Naive B cell (primary cell): ENCODE measurements around the gene DPH1. TPM values are rescaled to one million over a fixed set of nuclear protein-coding genes. Genes with fewer than 3 reads are reported as not detected.

Experiments
- ATAC-seq, 2 donors: fragments of 150-1000 bp; cut with Tn5 transposase; 2 replicates each; pipeline ENCODE4 v1.10.0; 2021; ENCODE audit warnings: low read depth in 2 of 2, mild to moderate bottlenecking in 2 of 2, moderate library complexity in 2 of 2
- DNase-seq: peaks from one replicate; pipeline ENCODE4 v3.0.0; 2022
- H3K27ac Mint-ChIP-seq, 6 donors: one replicate each; pipeline ENCODE4 v1.8.0; 2020 to 2022; ENCODE audit warnings: mild to moderate bottlenecking in 6 of 6, mixed read lengths in 6 of 6, moderate library complexity in 5 of 6, inconsistent platforms in 2 of 6
- H3K27me3 Mint-ChIP-seq, 3 donors: one replicate each; pipeline ENCODE4 v1.8.0; 2021 to 2022; ENCODE audit warnings: mixed read lengths in 3 of 3, mild to moderate bottlenecking in 1 of 3
- H3K36me3 Mint-ChIP-seq, 2 donors: one replicate each; pipeline ENCODE4 v1.8.0; 2020 to 2022; ENCODE audit warnings: mixed read lengths in 2 of 2, inconsistent platforms in 1 of 2, mild to moderate bottlenecking in 1 of 2
- H3K4me1 Mint-ChIP-seq, 3 donors: one replicate each; pipeline ENCODE4 v1.8.0; 2020 to 2022; ENCODE audit warnings: mixed read lengths in 3 of 3, inconsistent platforms in 1 of 3, mild to moderate bottlenecking in 1 of 3, moderate library complexity in 1 of 3
- H3K4me3 Mint-ChIP-seq, 8 donors: one replicate each; pipeline ENCODE4 v1.8.0; 2020 to 2022; ENCODE audit warnings: mild to moderate bottlenecking in 8 of 8, mixed read lengths in 8 of 8, moderate library complexity in 8 of 8, inconsistent platforms in 2 of 8
- H3K9me3 Mint-ChIP-seq, 7 donors: one replicate each; pipeline ENCODE4 v1.8.0; 2020 to 2022; ENCODE audit warnings: mixed read lengths in 7 of 7, mild to moderate bottlenecking in 5 of 7, inconsistent platforms in 2 of 7, moderate library complexity in 1 of 7
- polyA plus RNA-seq, 6 donors: library from polyadenylated mRNA; unstranded; fragments of 300-500 nt; fragmentation: Illumina TruSeq; gene quantifications; one replicate each; pipeline ENCODE4 v1.2.3, GENCODE V29; 2021; ENCODE audit warnings: low read depth in 6 of 6

Gene DPH1
- polyA plus RNA-seq, 6 donors from 2014 or later: 22.7 to 37.7 (median 29.7) TPM

- Mint-ChIP-seq H3K27ac (peak overlapping the region in 1 of 6 donors; percentile 82), H3K4me3 (peak overlapping the region in 1 of 8 donors; percentile 44), H3K9me3 (no peaks in the 10 kb centered on the region), H3K27me3 (no peaks in the 10 kb centered on the region), H3K36me3 (peaks cover 29 to 46% of the 10 kb centered on the region in 2 donors), H3K4me1 (peaks cover 7 to 15% (median 14%) of the 10 kb centered on the region in 3 donors)
- DNase-seq: no peak
- no peak for ATAC-seq
Observed at GRCh38 chr17:2077040-2077439, 47.1 kb downstream of the DPH1 start.

- H3K9me3 Mint-ChIP-seq: no peaks in the 10 kb centered on the region
- H3K27ac Mint-ChIP-seq: peak overlapping the region in 1 of 6 donors; percentile 82
- no peak overlapping the region for H3K4me3 Mint-ChIP-seq
- no peaks in the 10 kb centered on the region for H3K27me3 Mint-ChIP-seq
- H3K4me1 Mint-ChIP-seq: peaks cover 22 to 30% (median 30%) of the 10 kb centered on the region in 3 donors
- ATAC-seq (no peak), DNase-seq (no peak)
- H3K36me3 Mint-ChIP-seq: peaks cover 21 to 51% of the 10 kb centered on the region in 2 donors
Observed at GRCh38 chr17:2081564-2081963, 51.6 kb downstream of the DPH1 start.

- no peaks in the 10 kb centered on the region for H3K27me3 Mint-ChIP-seq
- ATAC-seq: no peak
- no peak for DNase-seq
- H3K9me3 Mint-ChIP-seq: no peaks in the 10 kb centered on the region
- H3K27ac Mint-ChIP-seq: peak overlapping the region in 1 of 6 donors; percentile 82
- peaks cover 18 to 44% of the 10 kb centered on the region in 2 donors for H3K36me3 Mint-ChIP-seq
- H3K4me1 Mint-ChIP-seq: peaks cover 28 to 36% (median 34%) of the 10 kb centered on the region in 3 donors
- H3K4me3 Mint-ChIP-seq: no peak overlapping the region
Observed at GRCh38 chr17:2082003-2082781, 52.2 kb downstream of the DPH1 start.

- Mint-ChIP-seq H3K4me3 (peak overlapping the region in 1 of 8 donors; percentile 44), H3K4me1 (peaks cover 41 to 51% (median 47%) of the 10 kb centered on the region in 3 donors)
- no peak for ATAC-seq
Observed at GRCh38 chr17:2083613-2084035, 53.7 kb downstream of the DPH1 start.

GRCh38 chr17:2084036-2084765 is 54.2 kb downstream of the DPH1 start:
- DNase-seq: no peak
- H3K27ac Mint-ChIP-seq: peak overlapping the region in 3 of 6 donors; percentile 16 to 62 (median 55)
- H3K4me1 Mint-ChIP-seq: peaks cover 46 to 56% (median 52%) of the 10 kb centered on the region in 3 donors
- no peaks in the 10 kb centered on the region for H3K9me3 Mint-ChIP-seq
- H3K36me3 Mint-ChIP-seq: peaks cover 5 to 28% of the 10 kb centered on the region in 2 donors
- no peak for ATAC-seq
- H3K27me3 Mint-ChIP-seq: no peaks in the 10 kb centered on the region
- no peak overlapping the region for H3K4me3 Mint-ChIP-seq

More at GRCh38 chr17:2083613-2084035, 53.7 kb downstream of the DPH1 start:
- H3K9me3 Mint-ChIP-seq: no peaks in the 10 kb centered on the region
- peaks cover 6 to 34% of the 10 kb centered on the region in 2 donors for H3K36me3 Mint-ChIP-seq
- no peaks in the 10 kb centered on the region for H3K27me3 Mint-ChIP-seq
- no peak for DNase-seq
- peak overlapping the region in 5 of 6 donors; percentile 31 to 79 (median 57) for H3K27ac Mint-ChIP-seq

- Mint-ChIP-seq H3K27me3 (no peaks in the 10 kb centered on the region), H3K4me3 (peak overlapping the region in 1 of 8 donors; percentile 41), H3K4me1 (peaks cover 53 to 63% (median 61%) of the 10 kb centered on the region in 3 donors), H3K9me3 (no peaks in the 10 kb centered on the region), H3K36me3 (peaks cover 5 to 21% of the 10 kb centered on the region in 2 donors), H3K27ac (peak overlapping the region in 3 of 6 donors; percentile 5 to 62 (median 30))
- DNase-seq (no peak), ATAC-seq (no peak)
Observed at GRCh38 chr17:2084766-2085647, 55.1 kb downstream of the DPH1 start.

GRCh38 chr17:2085648-2085949 is 55.6 kb downstream of the DPH1 start:
- no peaks in the 10 kb centered on the region for H3K9me3 Mint-ChIP-seq
- peaks cover 57 to 68% (median 66%) of the 10 kb centered on the region in 3 donors for H3K4me1 Mint-ChIP-seq
- peaks cover 5 to 21% of the 10 kb centered on the region in 2 donors for H3K36me3 Mint-ChIP-seq
- H3K27ac Mint-ChIP-seq: peak overlapping the region in 4 of 6 donors; percentile 13 to 80 (median 23)
- DNase-seq: no peak
- peak overlapping the region in 2 of 8 donors; percentile 15 to 76 for H3K4me3 Mint-ChIP-seq
- H3K27me3 Mint-ChIP-seq: no peaks in the 10 kb centered on the region
- ATAC-seq: no peak

GRCh38 chr17:2086306-2086705 is 56.4 kb downstream of the DPH1 start:
- peak overlapping the region in 2 of 6 donors; percentile 46 to 90 for H3K27ac Mint-ChIP-seq
- H3K36me3 Mint-ChIP-seq: peaks cover 5 to 21% of the 10 kb centered on the region in 2 donors

GRCh38 chr17:2087597-2088211 is 57.8 kb downstream of the DPH1 start:
- H3K27me3 Mint-ChIP-seq: no peaks in the 10 kb centered on the region
- peak overlapping the region; percentile 44 to 88 (median 72) for H3K4me3 Mint-ChIP-seq
- peaks cover 63 to 82% (median 68%) of the 10 kb centered on the region in 3 donors for H3K4me1 Mint-ChIP-seq
- H3K27ac Mint-ChIP-seq: peak overlapping the region; percentile 87 to 98 (median 93)
- DNase-seq (peak; percentile 59), ATAC-seq (peak; percentile 48 to 54)
- peaks cover 0 to 13% of the 10 kb centered on the region in 2 donors for H3K36me3 Mint-ChIP-seq
- H3K9me3 Mint-ChIP-seq: no peaks in the 10 kb centered on the region

More at GRCh38 chr17:2086306-2086705, 56.4 kb downstream of the DPH1 start:
- ATAC-seq (no peak), DNase-seq (no peak)
- no peaks in the 10 kb centered on the region for H3K27me3 Mint-ChIP-seq
- peaks cover 60 to 73% (median 68%) of the 10 kb centered on the region in 3 donors for H3K4me1 Mint-ChIP-seq
- H3K4me3 Mint-ChIP-seq: no peak overlapping the region
- no peaks in the 10 kb centered on the region for H3K9me3 Mint-ChIP-seq

- no peaks in the 10 kb centered on the region for H3K9me3 Mint-ChIP-seq
- peak overlapping the region; percentile 90 to 98 (median 94) for H3K27ac Mint-ChIP-seq
- no peak for DNase-seq
- peaks cover 0 to 13% of the 10 kb centered on the region in 2 donors for H3K36me3 Mint-ChIP-seq
- peak overlapping the region; percentile 81 to 95 (median 91) for H3K4me3 Mint-ChIP-seq
- no peaks in the 10 kb centered on the region for H3K27me3 Mint-ChIP-seq
- peak; percentile 9 to 22 for ATAC-seq
- peaks cover 57 to 75% (median 59%) of the 10 kb centered on the region in 3 donors for H3K4me1 Mint-ChIP-seq
Observed at GRCh38 chr17:2089021-2089422, 59.1 kb downstream of the DPH1 start.

- no peak for DNase-seq
Observed at GRCh38 chr17:2090210-2090641, 60.3 kb downstream of the DPH1 start.

GRCh38 chr17:2090804-2091534 is 61.0 kb downstream of the DPH1 start:
- no peak for DNase-seq
- H3K36me3 Mint-ChIP-seq: no peaks in the 10 kb centered on the region
- H3K27ac Mint-ChIP-seq: peak overlapping the region in 2 of 6 donors; percentile 76 to 79
- no peaks in the 10 kb centered on the region for H3K27me3 Mint-ChIP-seq
- H3K4me1 Mint-ChIP-seq: peaks cover 43 to 62% (median 44%) of the 10 kb centered on the region in 3 donors
- ATAC-seq: no peak
- no peaks in the 10 kb centered on the region for H3K9me3 Mint-ChIP-seq
- peak overlapping the region in 4 of 8 donors; percentile 3 to 92 (median 66) for H3K4me3 Mint-ChIP-seq

More at GRCh38 chr17:2090210-2090641, 60.3 kb downstream of the DPH1 start:
- H3K27ac Mint-ChIP-seq: peak overlapping the region; percentile 46 to 96 (median 83)
- peaks cover 47 to 66% (median 49%) of the 10 kb centered on the region in 3 donors for H3K4me1 Mint-ChIP-seq
- peak overlapping the region; percentile 69 to 95 (median 89) for H3K4me3 Mint-ChIP-seq
- no peaks in the 10 kb centered on the region for H3K9me3 Mint-ChIP-seq
- peak; percentile 14 to 16 for ATAC-seq
- H3K27me3 Mint-ChIP-seq: no peaks in the 10 kb centered on the region
- peaks cover 0 to 4% of the 10 kb centered on the region in 2 donors for H3K36me3 Mint-ChIP-seq
